ENCODE results near the gene TTLL5. TPM values are rescaled to one million over a fixed set of nuclear protein-coding genes. Genes with fewer than 3 reads are reported as not detected.

Gene TTLL5
- total and polyA plus RNA-seq, 10 of the 15 experiments (the other 5 are each of a cell fraction or from before 2014, with no cell fraction given), result 3.2 to 25.9 (median 13.8) TPM

DNA sequence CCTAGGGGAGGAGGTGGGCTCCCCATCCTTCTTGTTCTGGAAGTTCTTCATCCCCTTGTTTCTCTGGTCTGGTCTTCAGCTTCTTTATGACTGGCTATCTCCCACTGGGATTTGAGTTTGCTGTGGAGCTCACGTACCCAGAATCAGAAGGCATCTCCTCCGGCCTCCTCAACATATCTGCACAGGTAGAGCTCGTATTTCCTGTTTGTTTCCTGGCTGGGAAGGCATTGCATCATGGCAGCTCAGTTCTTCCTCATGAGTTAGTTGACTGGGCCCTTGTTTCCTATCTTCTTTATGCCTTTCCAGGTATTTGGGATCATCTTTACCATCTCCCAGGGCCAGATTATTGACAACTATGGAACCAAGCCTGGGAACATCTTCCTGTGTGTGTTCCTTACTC, 20.2 kb upstream of the TTLL5 start:
- no peaks in the 10 kb centered on the region for H3K4me1 ChIP-seq (ENCODE audit: control insufficient read depth, insufficient read depth, low read length)
- no peak for FAIRE-seq
- ChIA-PET RAD21 (ENCODE audit: unreplicated experiment) (no interaction called here), CTCF (interaction anchor here (0.5 to 3.0 kb wide), 4 partner anchors 13 to 114 kb away, joined by 3 to 10 read pairs (median 6); no protein-coding TSS in a partner anchor), POLR2A (no interaction called here), SMC1A (ENCODE audit: uncharacterized antibody, unreplicated experiment) (interaction anchor here (1.4 kb wide), 1 partner anchor 64 kb away, joined by 3 read pairs; no protein-coding TSS in a partner anchor)
- no peak overlapping the region for H3K4me2 ChIP-seq (ENCODE audit: control insufficient read depth, insufficient read depth)
- no peak overlapping the region for H3K27ac ChIP-seq (ENCODE audit: control insufficient read depth, insufficient read depth)
- H3K79me2 ChIP-seq (ENCODE audit: control insufficient read depth, insufficient read depth, low read length), result no peaks in the 10 kb centered on the region
- no TSS peak for BruUV-seq (replicated peaks)
- intact Hi-C loops (cut with micrococcal nuclease; ENCODE audit: unreplicated experiment), result no loop called here
- no peaks in the 10 kb centered on the region for H4K20me1 ChIP-seq (ENCODE audit: control insufficient read depth, insufficient read depth)
- H3K27me3 ChIP-seq (replicated peaks in 1 of 2; ENCODE audit: control insufficient read depth in 2 of 2, insufficient read depth in 2 of 2, low read length in 1 of 2), result no peaks in the 10 kb centered on the region
- TF ChIP-seq CBFB (IDR thresholded peaks at IDR 0.05; ENCODE audit: low read depth) (no peak), ZNF622 (IDR thresholded peaks at IDR 0.05) (no peak), IRF4 (IDR thresholded peaks at IDR 0.05; ENCODE audit: low read depth, low read length) (no peak), TAF1 (IDR thresholded peaks at IDR 0.05; ENCODE audit: borderline replicate concordance, low read depth, low read length) (no peak), POU2F2 (IDR thresholded peaks at IDR 0.05; ENCODE audit: borderline replicate concordance, low read depth, low read length) (no peak), HDAC2 (IDR thresholded peaks at IDR 0.05) (no peak)
- TF ChIP-seq, protein P1, sequence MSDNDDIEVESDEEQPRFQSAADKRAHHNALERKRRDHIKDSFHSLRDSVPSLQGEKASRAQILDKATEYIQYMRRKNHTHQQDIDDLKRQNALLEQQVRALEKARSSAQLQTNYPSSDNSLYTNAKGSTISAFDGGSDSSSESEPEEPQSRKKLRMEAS (IDR thresholded peaks at IDR 0.05; ENCODE audit: low read depth, low read length), result no peak
- TF ChIP-seq, protein P2, sequence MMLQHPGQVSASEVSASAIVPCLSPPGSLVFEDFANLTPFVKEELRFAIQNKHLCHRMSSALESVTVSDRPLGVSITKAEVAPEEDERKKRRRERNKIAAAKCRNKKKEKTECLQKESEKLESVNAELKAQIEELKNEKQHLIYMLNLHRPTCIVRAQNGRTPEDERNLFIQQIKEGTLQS (IDR thresholded peaks at IDR 0.05; ENCODE audit: borderline replicate concordance, extremely low read depth, low read depth, low read length), result no peak
- TF ChIP-seq, protein P3, sequence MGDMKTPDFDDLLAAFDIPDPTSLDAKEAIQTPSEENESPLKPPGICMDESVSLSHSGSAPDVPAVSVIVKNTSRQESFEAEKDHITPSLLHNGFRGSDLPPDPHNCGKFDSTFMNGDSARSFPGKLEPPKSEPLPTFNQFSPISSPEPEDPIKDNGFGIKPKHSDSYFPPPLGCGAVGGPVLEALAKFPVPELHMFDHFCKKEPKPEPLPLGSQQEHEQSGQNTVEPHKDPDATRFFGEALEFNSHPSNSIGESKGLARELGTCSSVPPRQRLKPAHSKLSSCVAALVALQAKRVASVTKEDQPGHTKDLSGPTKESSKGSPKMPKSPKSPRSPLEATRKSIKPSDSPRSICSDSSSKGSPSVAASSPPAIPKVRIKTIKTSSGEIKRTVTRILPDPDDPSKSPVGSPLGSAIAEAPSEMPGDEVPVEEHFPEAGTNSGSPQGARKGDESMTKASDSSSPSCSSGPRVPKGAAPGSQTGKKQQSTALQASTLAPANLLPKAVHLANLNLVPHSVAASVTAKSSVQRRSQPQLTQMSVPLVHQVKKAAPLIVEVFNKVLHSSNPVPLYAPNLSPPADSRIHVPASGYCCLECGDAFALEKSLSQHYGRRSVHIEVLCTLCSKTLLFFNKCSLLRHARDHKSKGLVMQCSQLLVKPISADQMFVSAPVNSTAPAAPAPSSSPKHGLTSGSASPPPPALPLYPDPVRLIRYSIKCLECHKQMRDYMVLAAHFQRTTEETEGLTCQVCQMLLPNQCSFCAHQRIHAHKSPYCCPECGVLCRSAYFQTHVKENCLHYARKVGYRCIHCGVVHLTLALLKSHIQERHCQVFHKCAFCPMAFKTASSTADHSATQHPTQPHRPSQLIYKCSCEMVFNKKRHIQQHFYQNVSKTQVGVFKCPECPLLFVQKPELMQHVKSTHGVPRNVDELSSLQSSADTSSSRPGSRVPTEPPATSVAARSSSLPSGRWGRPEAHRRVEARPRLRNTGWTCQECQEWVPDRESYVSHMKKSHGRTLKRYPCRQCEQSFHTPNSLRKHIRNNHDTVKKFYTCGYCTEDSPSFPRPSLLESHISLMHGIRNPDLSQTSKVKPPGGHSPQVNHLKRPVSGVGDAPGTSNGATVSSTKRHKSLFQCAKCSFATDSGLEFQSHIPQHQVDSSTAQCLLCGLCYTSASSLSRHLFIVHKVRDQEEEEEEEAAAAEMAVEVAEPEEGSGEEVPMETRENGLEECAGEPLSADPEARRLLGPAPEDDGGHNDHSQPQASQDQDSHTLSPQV (IDR thresholded peaks at IDR 0.05), result no peak
- no peaks in the 10 kb centered on the region for H3K36me3 ChIP-seq (ENCODE audit: control insufficient read depth in 2 of 2, insufficient read depth in 2 of 2, low read length in 1 of 2)
- H3K9me3 ChIP-seq (replicated peaks; ENCODE audit: control insufficient read depth, insufficient read depth, low read length), result no peaks in the 10 kb centered on the region
- no peak overlapping the region for H2AFZ ChIP-seq (ENCODE audit: control insufficient read depth, low read depth, low read length)
- no peak overlapping the region for H3K4me3 ChIP-seq
- in situ Hi-C loops (cut with MboI), result no loop called here
- no peak overlapping the region for H3K9ac ChIP-seq (ENCODE audit: control insufficient read depth, insufficient read depth, low read length)
- no peak for DNase-seq (ENCODE audit: low read depth, low spot score)
- no peak for ATAC-seq
- WGBS (ENCODE audit: insufficient coverage, insufficient replicate concordance, low lambda C conversion rate, missing lambda C conversion rate), result 89% methylated on average over 3 of the region's 3 CpGs
